Stimulated activated CD4-positive, alpha-beta T cell treated with anti-CD3 and anti-CD28 coated beads, Interleukin-12 subunit alpha, Interleukin-12 subunit beta, amount 100 ng/mL, for 48 hours (primary cell): ENCODE measurements around the gene GYG1.

Source experiments
- DNase-seq, 3 donors: peaks; one replicate each; pipeline ENCODE4 v3.0.0-alpha.2; 2020; ENCODE audit warnings: low read depth in 2 of 3, low spot score in 1 of 3

GYG1 gene

DNA sequence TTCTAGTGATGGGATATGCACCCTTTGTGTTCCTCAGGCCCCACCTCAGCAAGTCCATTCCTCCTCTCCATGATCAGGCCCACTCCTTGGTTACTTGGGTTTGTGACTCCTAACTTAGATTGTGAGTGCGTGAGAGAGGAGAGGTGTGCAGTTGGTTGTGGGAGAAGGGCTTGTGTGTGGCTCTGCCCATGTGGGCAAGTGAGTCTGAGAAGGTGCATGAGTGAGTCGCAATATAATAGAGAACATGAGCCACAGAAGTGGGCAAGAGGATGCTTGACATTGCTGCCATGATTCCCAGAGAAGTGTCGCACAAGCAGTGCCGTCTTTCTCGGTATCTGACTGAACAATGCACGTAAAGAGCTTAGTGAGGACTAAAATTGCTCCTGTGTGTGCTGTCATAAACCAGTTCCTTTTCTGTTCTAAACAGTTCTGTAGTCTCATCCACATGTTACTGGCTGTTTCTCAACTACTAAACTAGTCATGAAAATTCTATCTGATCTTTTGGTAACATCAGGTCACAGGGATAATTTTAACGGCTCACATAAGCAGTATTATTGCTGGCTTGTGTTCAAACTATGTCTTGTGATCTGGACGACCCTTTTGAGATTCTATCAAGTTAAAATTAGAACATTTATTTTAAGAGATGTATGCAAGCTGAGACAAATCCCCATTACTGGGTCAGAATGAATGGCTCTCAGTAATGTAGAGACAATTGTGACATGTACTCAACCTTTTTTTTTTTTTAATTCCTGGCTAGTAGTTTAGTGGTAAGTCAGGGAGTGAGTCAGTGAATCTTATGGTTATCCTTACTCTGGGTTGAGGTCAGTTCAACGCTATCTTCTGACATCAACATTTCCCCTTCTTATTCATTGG, 25.6 kb downstream of the GYG1 start:
- DNase-seq, result no peak

DNA sequence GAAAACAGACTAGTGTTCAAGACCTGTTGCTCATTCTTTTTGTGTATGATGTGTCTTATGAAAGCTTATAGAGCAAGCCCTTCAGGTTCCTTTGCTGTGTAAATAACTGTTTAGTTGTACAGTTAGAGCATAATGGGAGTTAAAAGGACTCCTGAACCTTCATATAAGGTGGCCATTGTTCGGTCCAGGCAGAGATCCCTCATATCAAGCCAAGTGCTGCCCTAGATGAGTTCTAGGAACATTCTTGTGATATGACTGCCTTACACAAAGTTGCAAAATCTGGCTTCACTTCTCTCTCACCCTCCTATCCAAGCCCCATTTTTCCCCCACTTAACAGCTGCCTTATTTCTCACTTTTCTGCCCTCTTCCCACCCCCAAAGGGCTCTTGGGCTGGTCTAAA, 26.9 kb downstream of the GYG1 start:
- no peak for DNase-seq

DNA sequence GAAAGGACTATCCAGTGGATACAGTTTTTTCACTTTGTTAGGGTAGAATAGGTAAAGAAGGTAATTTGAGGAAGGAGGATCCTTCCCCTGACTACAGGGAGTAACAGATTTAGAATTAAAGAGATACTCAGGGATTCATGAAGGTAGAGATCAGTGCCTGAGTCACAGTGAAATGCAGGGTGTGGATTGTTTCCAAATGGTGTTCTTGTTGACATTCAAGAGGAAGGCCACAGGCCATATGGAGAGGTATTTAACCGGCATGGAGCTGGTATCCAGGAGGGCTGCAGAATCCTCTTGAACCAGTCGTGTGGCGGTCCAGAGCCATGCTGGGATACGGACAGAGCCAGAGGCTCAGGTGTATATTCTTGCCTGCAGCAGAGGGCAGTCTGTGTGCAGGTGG, 28.2 kb downstream of the GYG1 start:
- DNase-seq, result no peak

DNA sequence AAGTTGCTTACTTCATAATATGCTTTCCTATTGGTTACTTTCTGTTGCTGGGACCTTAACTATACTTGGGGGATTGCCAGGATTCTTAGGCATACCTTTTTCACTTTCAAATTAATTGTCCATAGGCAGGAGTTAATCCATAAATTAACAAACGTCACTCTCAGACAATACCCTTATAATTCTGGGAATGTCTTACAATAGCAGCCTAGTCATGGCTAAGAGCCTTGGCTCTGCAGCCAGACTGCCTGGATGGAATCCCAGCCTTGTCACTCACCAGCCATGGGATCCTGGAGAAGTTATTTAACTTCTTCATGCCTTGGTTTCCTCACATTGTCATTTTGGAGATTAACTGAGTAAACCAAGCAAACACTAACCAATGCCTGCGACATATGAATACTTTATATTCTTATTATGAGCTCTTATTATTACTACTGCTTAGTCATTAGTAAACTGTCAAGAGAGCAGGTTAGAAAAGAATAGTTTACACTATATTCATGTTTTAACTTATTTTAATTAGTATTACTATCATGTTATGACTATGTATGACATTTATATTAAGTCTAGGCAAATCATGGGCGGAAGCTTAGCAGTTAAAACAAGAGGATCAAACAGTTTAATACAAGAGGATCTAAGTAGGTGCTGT, 29.0 kb downstream of the GYG1 start:
- no peak for DNase-seq

DNA sequence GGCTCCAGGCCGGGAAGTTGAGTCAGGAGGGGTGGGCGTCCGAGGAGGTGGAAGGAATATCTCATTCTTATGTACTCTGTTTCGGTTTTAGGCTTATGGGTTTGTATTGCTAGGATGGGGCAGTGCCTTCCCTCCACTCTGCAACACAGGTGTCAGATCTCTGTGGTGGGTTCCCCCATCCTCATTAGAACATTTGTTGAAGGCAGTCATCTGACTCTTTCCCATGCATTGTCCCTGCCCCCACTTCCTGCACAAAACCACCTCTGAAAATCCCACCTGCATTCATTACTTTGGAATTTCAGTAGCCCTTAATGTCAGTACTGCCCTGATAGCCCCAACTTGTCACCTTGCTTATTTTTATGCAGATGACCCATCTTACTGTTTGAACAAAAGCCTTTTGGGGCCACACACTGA, 29.5 kb downstream of the GYG1 start:
- DNase-seq, result peak in 1 of 3 donors; percentile 38

DNA sequence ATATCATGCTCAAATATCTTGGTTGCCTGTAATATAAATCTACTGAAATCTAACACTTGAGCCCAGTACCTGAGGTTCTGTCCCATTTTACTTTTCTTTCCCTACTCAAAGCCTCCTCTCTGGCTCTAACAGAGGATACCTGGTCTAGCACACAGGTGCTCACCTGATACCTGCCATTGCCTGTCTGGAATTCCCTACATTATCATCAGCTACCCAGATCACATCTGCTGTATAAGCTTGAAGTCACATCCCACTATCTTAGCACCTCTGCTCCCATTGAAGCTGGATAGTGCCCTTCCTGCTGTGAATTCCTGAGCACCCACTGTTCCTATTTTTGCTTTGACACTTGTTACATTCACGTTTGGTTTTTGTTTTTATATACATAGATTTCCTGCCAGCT, 30.5 kb downstream of the GYG1 start:
- DNase-seq, result no peak

DNA sequence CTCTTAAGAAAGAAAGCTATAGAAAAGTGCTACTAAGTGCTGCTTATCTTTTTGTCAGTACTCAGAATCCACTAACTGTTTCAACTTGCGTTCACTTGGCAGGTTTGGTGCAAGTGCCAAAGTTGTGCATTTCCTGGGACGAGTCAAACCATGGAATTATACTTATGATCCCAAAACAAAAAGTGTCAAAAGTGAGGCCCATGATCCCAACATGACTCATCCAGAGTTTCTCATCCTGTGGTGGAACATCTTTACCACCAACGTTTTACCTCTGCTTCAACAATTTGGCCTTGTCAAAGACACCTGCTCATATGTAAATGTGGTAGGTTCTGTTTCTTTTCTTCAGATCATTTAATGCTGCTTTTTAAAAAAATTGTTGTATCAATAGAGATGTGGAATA, 32.6 kb downstream of the GYG1 start:
- no peak for DNase-seq

DNA sequence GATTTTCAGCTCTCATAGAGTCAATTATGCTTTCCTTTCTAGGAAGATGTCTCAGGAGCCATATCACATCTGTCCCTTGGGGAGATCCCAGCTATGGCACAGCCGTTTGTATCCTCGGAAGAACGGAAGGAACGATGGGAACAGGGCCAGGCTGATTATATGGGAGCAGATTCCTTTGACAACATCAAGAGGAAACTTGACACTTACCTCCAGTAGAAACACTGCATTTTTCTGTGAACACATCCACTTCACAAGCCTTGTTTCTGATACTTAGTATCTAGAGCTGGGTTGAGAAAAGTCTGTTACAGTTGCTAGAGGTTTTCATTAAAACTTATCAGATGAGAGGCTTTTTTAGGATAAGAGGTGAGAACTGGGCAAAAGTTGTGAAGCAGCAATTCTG, 35.4 kb downstream of the GYG1 start:
- DNase-seq, result no peak

DNA sequence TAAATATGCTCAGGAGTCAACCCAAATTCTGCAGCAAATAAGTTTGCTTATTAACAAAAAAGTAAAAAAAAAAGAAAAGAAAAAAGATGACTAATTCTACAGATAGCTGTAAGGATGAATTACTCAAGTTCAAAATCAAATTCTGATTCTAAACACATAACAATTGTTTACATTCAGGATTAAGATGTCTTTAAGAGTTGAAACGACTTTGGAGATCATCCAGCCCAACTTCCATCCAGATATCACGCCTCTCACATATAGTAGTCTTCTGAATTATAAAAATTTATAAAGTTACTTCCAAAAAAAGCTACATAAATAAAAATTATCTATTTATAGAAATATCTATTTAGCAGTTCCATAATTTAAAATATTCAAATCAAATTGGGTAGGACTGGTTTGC, 39.8 kb downstream of the GYG1 start:
- DNase-seq, result no peak

DNA sequence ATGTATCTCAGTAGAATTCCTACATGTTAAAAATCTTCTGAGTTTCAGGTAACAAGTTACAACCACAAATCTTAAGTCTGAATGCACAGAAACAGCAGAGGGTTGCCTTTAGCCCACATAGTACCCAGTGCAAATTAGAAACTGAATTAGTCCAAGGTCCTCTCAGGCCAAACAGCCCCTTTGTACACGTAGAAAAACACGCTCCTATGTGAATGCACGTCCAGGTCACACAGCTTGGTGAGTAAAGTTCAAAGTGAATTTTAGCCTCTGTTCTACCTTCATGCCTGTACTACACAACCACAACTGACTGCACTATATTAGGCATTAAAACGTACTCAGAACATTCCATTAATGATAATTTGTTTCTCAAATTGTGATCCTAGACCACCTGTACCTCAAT, 46.3 kb downstream of the GYG1 start:
- DNase-seq, result no peak

DNA sequence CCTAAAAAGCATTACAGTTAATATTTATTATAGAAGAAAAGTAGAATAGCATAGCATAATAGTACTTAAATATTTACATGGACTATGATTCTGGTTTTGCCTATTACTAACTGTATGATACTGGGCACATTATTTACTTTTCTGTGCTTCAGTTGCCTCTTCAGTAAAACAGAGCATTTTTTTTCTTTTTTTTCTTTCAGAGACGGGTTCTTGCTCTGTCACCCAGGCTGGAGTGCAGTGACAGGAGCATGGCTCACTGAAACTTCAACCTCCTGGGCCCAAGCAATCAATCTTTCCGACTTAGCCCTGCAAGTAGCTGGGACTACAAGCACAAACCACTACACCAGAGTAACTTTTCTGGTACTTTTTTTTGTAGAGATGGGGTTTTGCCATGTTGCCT, 47.0 kb downstream of the GYG1 start:
- DNase-seq, result no peak

DNA sequence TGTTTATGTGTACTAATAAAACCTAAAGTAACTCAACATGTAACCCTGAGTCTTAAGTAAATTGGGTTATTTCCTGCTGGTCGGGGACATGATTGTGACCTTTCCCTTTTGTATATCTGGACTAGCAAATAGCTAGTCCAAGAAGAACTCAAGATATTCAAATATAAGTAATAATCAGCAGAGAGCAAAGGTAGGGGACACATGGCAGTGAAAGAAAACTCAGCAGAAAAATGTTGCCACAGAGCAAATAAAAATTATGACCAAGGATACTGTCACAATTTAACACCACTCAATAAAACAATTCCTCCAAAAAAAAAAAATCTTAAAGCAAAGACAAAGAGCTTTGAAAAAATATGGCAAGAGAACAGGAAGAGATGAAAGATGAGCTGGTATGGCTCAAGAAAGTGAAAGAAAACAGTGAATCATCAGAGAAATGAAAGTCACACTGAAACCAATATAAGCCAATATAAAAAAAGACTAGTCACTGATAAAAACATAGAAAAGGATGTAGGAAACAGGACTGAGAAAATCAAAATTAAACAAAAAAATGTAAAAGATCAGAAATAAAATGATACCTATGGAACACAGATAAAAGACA, 51.5 kb downstream of the GYG1 start:
- DNase-seq, result no peak

DNA sequence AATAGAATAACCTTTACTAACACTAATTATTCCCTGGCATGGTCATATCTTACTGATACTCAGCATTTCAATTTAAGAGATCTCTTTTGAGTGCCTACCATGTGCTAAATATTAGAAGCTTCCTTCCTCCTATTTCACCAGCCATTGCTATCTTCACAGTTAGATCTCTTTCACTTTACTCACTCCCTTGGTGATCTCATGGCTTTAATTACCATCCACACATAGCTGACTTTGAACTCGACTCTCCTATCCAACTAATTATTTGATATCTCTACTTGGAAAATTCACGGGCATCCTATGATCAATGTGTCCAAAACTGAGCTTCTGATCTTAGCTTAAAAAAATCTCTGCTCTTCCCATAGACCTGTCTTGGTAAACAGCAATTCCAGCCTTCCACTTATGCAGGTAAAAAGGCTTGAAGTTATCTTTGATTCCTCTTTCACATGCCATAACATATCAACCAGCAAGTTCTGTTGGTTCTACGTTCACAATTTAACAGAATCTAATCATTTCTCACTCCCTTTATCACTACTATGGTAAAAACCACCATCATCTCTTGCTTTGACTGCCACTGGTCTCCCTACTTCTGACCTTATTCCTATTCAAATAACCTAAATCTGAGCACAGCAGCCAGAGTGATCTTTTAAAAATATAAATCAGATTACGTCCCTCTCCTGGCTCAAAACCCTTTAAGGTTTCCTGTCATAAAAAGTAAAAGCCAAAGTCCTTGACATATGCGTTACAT, 53.2 kb downstream of the GYG1 start:
- no peak for DNase-seq

DNA sequence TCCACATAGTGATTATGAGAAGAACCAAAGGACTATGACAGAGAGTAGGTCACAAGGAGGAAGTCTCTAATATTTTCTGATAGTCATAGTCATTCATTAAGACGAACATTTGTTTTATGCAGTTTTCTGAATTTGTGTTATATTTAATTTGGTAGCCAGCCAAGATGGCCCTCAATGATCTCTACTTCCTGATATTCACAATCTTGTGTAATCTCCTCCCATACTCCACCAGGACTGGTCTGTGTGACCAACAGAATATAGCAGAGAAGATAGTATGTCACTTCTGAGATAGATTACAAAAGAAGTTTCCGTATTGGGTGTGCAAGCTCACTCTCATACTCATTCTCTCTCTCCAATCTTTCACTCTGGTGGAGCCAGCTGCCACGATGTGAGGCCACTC, 64.2 kb downstream of the GYG1 start:
- DNase-seq, result no peak

DNA sequence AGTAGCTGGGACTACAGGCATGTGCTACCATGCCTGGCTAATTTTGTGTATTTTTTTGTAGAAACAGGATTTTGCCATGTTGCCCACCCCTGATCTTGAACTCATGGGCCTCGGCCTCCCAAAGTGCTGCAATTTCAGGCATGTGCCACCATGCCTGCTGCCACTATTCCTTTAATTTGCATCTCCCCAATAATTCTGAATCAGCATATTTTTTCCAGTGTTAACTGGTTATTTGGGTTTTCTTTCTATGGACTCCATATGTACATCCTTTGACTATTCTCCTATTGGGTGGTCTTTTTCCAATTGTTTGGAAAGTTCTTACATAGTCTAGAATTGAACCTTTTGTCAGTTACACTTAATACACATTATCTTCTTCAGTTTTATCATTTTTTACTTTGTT, 66.9 kb downstream of the GYG1 start:
- DNase-seq, result no peak

DNA sequence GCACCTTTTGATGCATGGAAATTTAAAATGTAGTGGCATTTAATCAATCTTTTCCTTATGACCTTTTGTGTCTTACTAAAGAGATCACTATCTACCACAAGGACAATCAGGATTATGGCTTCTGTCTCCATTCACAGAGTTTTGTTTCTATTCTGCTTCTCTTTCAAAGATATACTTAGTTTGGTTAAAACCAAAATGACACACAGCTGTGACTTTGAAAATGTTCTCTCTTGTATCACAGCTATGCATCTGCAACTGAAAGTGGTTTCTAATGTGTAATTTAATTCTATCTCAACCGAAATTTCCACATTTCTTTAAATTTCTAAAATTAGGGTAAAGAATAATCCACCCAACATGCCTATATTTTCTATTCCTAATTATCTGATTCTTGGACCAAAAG, 67.3 kb downstream of the GYG1 start:
- DNase-seq, result no peak

DNA sequence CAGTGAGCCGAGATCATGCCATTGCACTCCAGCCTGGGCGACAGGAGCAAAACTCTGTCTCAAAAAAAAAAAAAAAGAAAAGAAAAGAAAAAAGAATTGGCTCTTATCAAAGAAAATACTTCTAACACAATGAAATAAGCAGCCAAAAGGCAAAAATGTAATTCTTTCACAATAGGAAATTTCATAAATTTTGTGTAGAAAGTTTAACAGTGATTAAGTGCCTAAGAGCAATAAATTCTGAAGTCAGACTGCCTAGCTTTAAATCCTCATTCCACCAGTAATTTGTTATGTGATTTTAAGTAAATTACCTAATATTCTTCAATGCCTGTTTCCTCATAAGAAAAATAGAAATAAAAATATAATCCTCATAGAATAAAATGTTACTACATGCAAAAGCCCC, 70.4 kb downstream of the GYG1 start:
- DNase-seq, result no peak

DNA sequence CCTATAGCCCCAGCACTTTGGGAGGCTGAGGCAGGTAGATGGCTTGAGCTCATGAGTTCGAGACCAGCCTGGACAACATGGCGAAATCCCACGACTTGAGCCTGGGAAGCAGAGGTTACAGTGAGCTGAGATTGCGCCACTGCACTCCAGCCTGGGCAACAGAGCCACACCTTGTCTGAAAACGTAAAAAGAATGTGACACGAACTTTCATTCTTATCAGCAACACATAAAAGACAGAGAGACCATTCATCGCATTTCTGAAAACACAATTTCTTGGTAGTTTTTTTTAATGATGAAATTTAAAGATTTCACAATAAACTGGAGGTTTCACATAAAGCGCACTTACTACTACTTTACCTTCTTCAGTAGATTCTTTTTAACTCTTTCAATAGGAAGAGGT, 76.5 kb downstream of the GYG1 start:
- no peak for DNase-seq
